Common myeloid progenitor, CD34-positive (primary cell): ENCODE data around the gene ANKS1A.

Experiments
- CTCF ChIA-PET: fragments of 350-600 bp; sonication (Branson Sonifier 250); formaldehyde crosslinking; loops from one replicate; lab custom pipeline; 2021; ENCODE audit warnings: antibody characterized with exemption; lab: Charles Lee
- POLR2A ChIA-PET: fragments of 350-600 bp; sonication (Branson Sonifier 250); formaldehyde crosslinking; loops from one replicate; lab custom pipeline; 2021; ENCODE audit warnings: antibody characterized with exemption; lab: Charles Lee
- DNase-seq, 3 donors: peaks; one replicate each; pipeline versions ENCODE4 v3.0.0 to v3.0.0-alpha.2; 2013
- H3K27ac ChIP-seq, 2 experiments: 1 replicate in 1 of 2; 2 replicates in 1 of 2; pipeline ENCODE4 v1.7.0; 2013; ENCODE audit warnings: inconsistent platforms in 2 of 2, low read length in 2 of 2, mild to moderate bottlenecking in 2 of 2, low read depth in 1 of 2, moderate library complexity in 1 of 2; ENCODE audit not compliant: severe bottlenecking in 2 of 2, insufficient read depth in 1 of 2, poor library complexity in 1 of 2
- H3K27me3 ChIP-seq, 5 experiments: replicated peaks in 2 of 5; 1 replicate in 3 of 5; 2 replicates in 2 of 5; pipeline versions ENCODE4 v1.6.1 to v1.7.0; 2013; ENCODE audit warnings: low read length in 4 of 5, mild to moderate bottlenecking in 2 of 5, moderate library complexity in 2 of 5, inconsistent platforms in 1 of 5; ENCODE audit not compliant: insufficient read depth in 5 of 5, control insufficient read depth in 4 of 5
- H3K36me3 ChIP-seq, 4 experiments: 1 replicate in 2 of 4; 2 replicates in 2 of 4; pipeline versions ENCODE4 v1.6.1 to v1.7.0; 2013; ENCODE audit warnings: low read length in 3 of 4, control low read depth in 1 of 4, mild to moderate bottlenecking in 1 of 4; ENCODE audit not compliant: control insufficient read depth in 4 of 4, insufficient read depth in 4 of 4
- H3K4me1 ChIP-seq, 4 experiments: 1 replicate in 3 of 4; 2 replicates in 1 of 4; pipeline versions ENCODE4 v1.6.1 to v1.7.1; 2013; ENCODE audit warnings: low read length in 3 of 4, mild to moderate bottlenecking in 3 of 4, control low read depth in 1 of 4, inconsistent platforms in 1 of 4, moderate library complexity in 1 of 4; ENCODE audit not compliant: control insufficient read depth in 4 of 4, insufficient read depth in 4 of 4; ENCODE audit errors: control extremely low read depth in 1 of 4
- H3K4me3 ChIP-seq, 7 experiments: 1 replicate in 4 of 7; 2 replicates in 3 of 7; pipeline versions ENCODE4 v1.5.1 to v1.7.0; 2013; ENCODE audit warnings: mild to moderate bottlenecking in 7 of 7, low read length in 6 of 7, moderate library complexity in 6 of 7, inconsistent platforms in 2 of 7, low read depth in 2 of 7, control low read depth in 1 of 7; ENCODE audit not compliant: insufficient read depth in 4 of 7, control insufficient read depth in 1 of 7; ENCODE audit errors: extremely low read depth in 1 of 7
- H3K9me3 ChIP-seq, 5 experiments: 1 replicate in 4 of 5; 2 replicates in 1 of 5; pipeline versions ENCODE4 v1.6.1 to v1.7.1; 2013; ENCODE audit warnings: low read length in 4 of 5, mild to moderate bottlenecking in 2 of 5, inconsistent platforms in 1 of 5, low read depth in 1 of 5, moderate library complexity in 1 of 5; ENCODE audit not compliant: control insufficient read depth in 4 of 5, insufficient read depth in 2 of 5; ENCODE audit errors: control extremely low read depth in 1 of 5
- WGBS: methylation state at CpG from one replicate; pipeline ENCODE4 v1.1.5; 2013; ENCODE audit not compliant: insufficient coverage; 5-methylcytosine and 5-hydroxymethylcytosine counted together

Gene ANKS1A

GRCh38 chr6:35014341-35014740 lies 125.3 kb downstream of the ANKS1A start:
- Histone ChIP-seq H3K9me3 (no peaks in the 10 kb centered on the region), H3K27ac (no peak overlapping the region), H3K4me1 (peaks cover 0 to 8% (median 4%) of the 10 kb centered on the region in 4 experiments), H3K4me3 (no peak overlapping the region), H3K36me3 (peaks cover 4 to 18% (median 11%) of the 10 kb centered on the region in 4 experiments), H3K27me3 (no peaks in the 10 kb centered on the region)
- WGBS = 83% methylated on average over 1 of the region's 1 CpG
- DNase-seq = no peak
- ChIA-PET POLR2A (no interaction called here), CTCF (interaction anchor here (0.6 to 2.0 kb wide), 4 partner anchors 9 to 191 kb away, joined by 3 to 5 read pairs (median 3); no protein-coding TSS in a partner anchor)

- CTCF ChIA-PET = interaction anchor here (0.6 to 2.0 kb wide), 4 partner anchors 10 to 191 kb away, joined by 3 to 5 read pairs (median 3); no protein-coding TSS in a partner anchor
- Histone ChIP-seq H3K36me3 (peaks cover 4 to 18% (median 11%) of the 10 kb centered on the region in 4 experiments), H3K9me3 (no peaks in the 10 kb centered on the region), H3K27ac (no peak overlapping the region), H3K4me3 (no peak overlapping the region), H3K4me1 (peaks cover 0 to 8% (median 4%) of the 10 kb centered on the region in 4 experiments), H3K27me3 (no peaks in the 10 kb centered on the region)
- no peak for DNase-seq
- WGBS = no CpG with 5 or more reads among the region's 3 CpGs
- POLR2A ChIA-PET = no interaction called here
Measured at GRCh38 chr6:35014786-35015185, 125.7 kb downstream of the ANKS1A start.

DNA sequence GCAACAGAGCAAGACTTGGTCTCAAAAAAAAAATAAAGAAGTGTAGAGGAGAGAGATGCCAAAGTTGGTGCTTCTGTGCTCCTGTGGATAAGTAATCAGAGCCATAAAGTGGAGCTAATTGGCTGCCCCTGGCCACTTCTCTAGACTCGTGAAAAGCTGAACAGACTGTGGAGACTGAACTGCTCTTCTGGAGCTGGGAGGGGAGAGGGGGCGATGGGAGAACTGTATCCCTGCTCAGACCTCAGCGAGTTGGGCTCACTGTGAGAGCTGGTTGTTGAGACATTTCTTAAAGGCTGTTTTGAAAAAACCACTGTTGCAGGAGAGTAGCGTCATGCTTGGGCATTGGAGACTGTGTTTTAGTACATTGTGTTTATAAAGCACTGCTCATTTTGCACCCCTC lies 126.4 kb downstream of the ANKS1A start:
- Histone ChIP-seq H3K27me3 (no peaks in the 10 kb centered on the region), H3K27ac (no peak overlapping the region), H3K4me1 (peaks cover 0 to 8% (median 4%) of the 10 kb centered on the region in 4 experiments), H3K36me3 (peaks cover 4 to 18% (median 12%) of the 10 kb centered on the region in 4 experiments), H3K4me3 (no peak overlapping the region), H3K9me3 (no peaks in the 10 kb centered on the region)
- 96% methylated on average over 3 of the region's 4 CpGs for WGBS
- no peak for DNase-seq
- POLR2A ChIA-PET = no interaction called here
- CTCF ChIA-PET = interaction anchor here (1.4 to 2.0 kb wide), 2 partner anchors 29 to 35 kb away, joined by 4 to 5 read pairs; no protein-coding TSS in a partner anchor

GRCh38 chr6:35015996-35016395 lies 126.9 kb downstream of the ANKS1A start:
- CTCF ChIA-PET = interaction anchor here (0.8 to 2.0 kb wide), 3 partner anchors 30 to 37 kb away, joined by 3 to 5 read pairs (median 4); no protein-coding TSS in a partner anchor
- Histone ChIP-seq H3K36me3 (peaks cover 4 to 20% (median 13%) of the 10 kb centered on the region in 4 experiments), H3K4me1 (peaks cover 0 to 8% (median 4%) of the 10 kb centered on the region in 4 experiments), H3K4me3 (no peak overlapping the region), H3K27ac (no peak overlapping the region), H3K9me3 (no peaks in the 10 kb centered on the region), H3K27me3 (no peaks in the 10 kb centered on the region)
- 0% methylated on average over 1 of the region's 1 CpG for WGBS
- POLR2A ChIA-PET = no interaction called here
- no peak for DNase-seq

GRCh38 chr6:35016502-35017321 lies 127.7 kb downstream of the ANKS1A start:
- no peak for DNase-seq
- WGBS = 76% methylated on average over 7 of the region's 11 CpGs
- no peak overlapping the region for H3K27ac ChIP-seq
- H3K4me3 ChIP-seq = no peak overlapping the region
- ChIA-PET CTCF (interaction anchor here (0.8 to 1.4 kb wide), 2 partner anchors 34 to 36 kb away, joined by 3 to 4 read pairs; no protein-coding TSS in a partner anchor), POLR2A (no interaction called here)
- H3K9me3 ChIP-seq = no peaks in the 10 kb centered on the region
- H3K4me1 ChIP-seq = peaks cover 0 to 7% (median 2%) of the 10 kb centered on the region in 4 experiments
- no peaks in the 10 kb centered on the region for H3K27me3 ChIP-seq
- peaks cover 2 to 26% (median 13%) of the 10 kb centered on the region in 4 experiments for H3K36me3 ChIP-seq

DNA sequence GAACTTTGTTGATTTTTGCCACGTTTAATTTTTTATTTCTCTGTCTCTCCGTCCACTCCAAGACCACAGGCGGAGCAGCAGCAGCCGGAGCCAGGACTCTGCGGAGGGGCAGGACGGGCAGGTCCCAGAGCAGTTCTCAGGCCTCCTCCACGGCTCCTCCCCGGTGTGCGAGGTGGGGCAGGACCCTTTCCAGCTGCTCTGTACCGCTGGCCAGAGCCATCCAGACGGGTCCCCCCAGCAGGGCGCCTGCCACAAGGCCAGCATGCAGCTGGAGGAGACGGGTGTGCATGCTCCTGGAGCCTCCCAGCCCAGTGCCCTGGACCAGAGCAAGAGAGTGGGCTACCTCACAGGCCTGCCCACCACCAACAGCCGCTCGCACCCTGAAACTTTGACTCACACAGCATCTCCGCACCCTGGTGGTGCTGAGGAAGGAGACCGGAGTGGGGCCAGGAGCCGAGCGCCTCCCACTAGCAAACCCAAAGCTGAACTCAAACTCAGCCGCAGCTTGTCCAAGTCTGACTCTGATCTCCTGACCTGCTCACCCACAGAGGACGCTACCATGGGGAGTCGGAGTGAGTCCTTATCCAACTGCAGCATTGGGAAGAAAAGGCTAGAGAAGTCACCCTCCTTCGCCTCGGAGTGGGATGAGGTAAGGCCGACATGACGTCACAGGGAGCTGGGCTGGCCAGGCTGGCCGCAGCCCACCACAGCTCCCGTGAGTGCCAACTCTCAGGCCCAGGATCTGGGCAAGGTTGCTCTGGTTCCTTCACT lies 128.5 kb downstream of the ANKS1A start:
- 97% methylated on average over 26 of the region's 28 CpGs for WGBS

More for the DNA sequence above, 128.5 kb downstream of the ANKS1A start:
- Histone ChIP-seq H3K4me3 (no peak overlapping the region), H3K4me1 (peaks cover 0 to 7% (median 2%) of the 10 kb centered on the region in 4 experiments), H3K27ac (no peak overlapping the region), H3K36me3 (peaks cover 2 to 26% (median 13%) of the 10 kb centered on the region in 4 experiments), H3K9me3 (no peaks in the 10 kb centered on the region), H3K27me3 (no peaks in the 10 kb centered on the region)
- no peak for DNase-seq
- POLR2A ChIA-PET = no interaction called here
- CTCF ChIA-PET = no interaction called here
